A549 (cell line): ENCODE data around the gene DTD1. TPM values are rescaled to one million over a fixed set of nuclear protein-coding genes. Genes with fewer than 3 reads are reported as not detected.

Experiments used
- ATAC-seq, 2 experiments: fragments of 200-7000 bp in 1 of 2; fragments of >200 bp in 1 of 2; cut with Nextera tagmentation in 1 of 2; cut with Tn5 transposase in 1 of 2; 3 replicates each; pipeline versions ENCODE4 v1.8.0 to v1.9.1; 2018 to 2020; ENCODE audit warnings: mild to moderate bottlenecking in 1 of 2, moderate library complexity in 1 of 2
- CTCF ChIA-PET: fragments of 300-600 bp; sonication (Branson Sonifier 250); formaldehyde crosslinking; extraction: SDS; loops from one replicate; lab custom pipeline; 2021; ENCODE audit warnings: antibody characterized with exemption, inconsistent platforms; lab: Yijun Ruan, JAX
- POLR2A ChIA-PET: fragments of 350-600 bp; formaldehyde crosslinking; extraction: SDS; loops from one replicate; lab custom pipeline; 2021; ENCODE audit warnings: antibody characterized with exemption, inconsistent platforms; lab: Yijun Ruan, JAX
- DNase-seq, 2 experiments: peaks; one replicate each; pipeline versions ENCODE4 v3.0.0 to v3.0.0-alpha.2; 2011 to 2016; ENCODE audit warnings: low read depth in 1 of 2, low spot score in 1 of 2
- FAIRE-seq: peaks from 2 replicates; lab custom pipeline; 2011; peaks lifted over from hg19 to GRCh38; lab: Jason Lieb, UNC
- H3K27ac ChIP-seq, 2 experiments: fragments of >200 bp; sonication (Bioruptor Twin); formaldehyde crosslinking; 3 replicates each; pipeline ENCODE4 v1.5.1; 2016 to 2017
- H3K4me1 ChIP-seq: fragments of >200 bp; sonication (Bioruptor Twin); formaldehyde crosslinking; 3 replicates; pipeline ENCODE4 v1.6.1; 2016
- H3K4me2 ChIP-seq: fragments of >200 bp; sonication (Bioruptor Twin); formaldehyde crosslinking; 3 replicates; pipeline ENCODE4 v1.6.1; 2016
- H3K4me3 ChIP-seq: fragments of >200 bp; sonication (Bioruptor Twin); formaldehyde crosslinking; 3 replicates; pipeline ENCODE4 v1.5.1; 2016
- H3K9me3 ChIP-seq: fragments of >200 bp; sonication (Bioruptor Twin); formaldehyde crosslinking; 3 replicates; pipeline ENCODE4 v1.6.1; 2016
- CBX8 ChIP-seq: fragments of 200-600 bp; sonication (generic); IDR thresholded peaks from 2 replicates; pipeline ENCODE4 v1.6.1; 2016
- CHD2 ChIP-seq: fragments of 150-350 bp; IDR thresholded peaks from 2 replicates; pipeline ENCODE4 v1.6.1; 2014; ENCODE audit warnings: low read length; ENCODE audit not compliant: partially characterized antibody
- CHD4 ChIP-seq: fragments of 200-600 bp; sonication (generic); IDR thresholded peaks from 2 replicates; pipeline ENCODE4 v1.6.1; 2016; ENCODE audit warnings: antibody characterized with exemption, mild to moderate bottlenecking, borderline replicate concordance
- CTCF ChIP-seq: fragments of >200 bp; sonication (Bioruptor Twin); formaldehyde crosslinking; IDR thresholded peaks from 3 replicates; pipeline ENCODE4 v1.5.1; 2016
- EHF ChIP-seq: fragments of 250-450 bp; sonication (Bioruptor Pico); IDR thresholded peaks from 2 replicates; pipeline ENCODE4 v1.5.0; 2020; ENCODE audit warnings: mild to moderate bottlenecking
- EP300 ChIP-seq, 2 experiments: fragments of >200 bp; sonication (Bioruptor Twin); formaldehyde crosslinking; IDR thresholded peaks; 2 replicates in 1 of 2; 3 replicates in 1 of 2; pipeline ENCODE4 v1.6.1; 2016 to 2017
- HMGXB4 ChIP-seq: fragments of 250-450 bp; sonication (Bioruptor Pico); IDR thresholded peaks from 2 replicates; pipeline ENCODE4 v1.5.0; 2021; ENCODE audit warnings: mild to moderate bottlenecking, moderate library complexity, borderline replicate concordance
- HOXA7 ChIP-seq: fragments of 250-450 bp; sonication (Bioruptor Pico); IDR thresholded peaks from 2 replicates; pipeline ENCODE4 v1.5.0; 2020; ENCODE audit warnings: mild to moderate bottlenecking, moderate library complexity
- NFE2L2 ChIP-seq: fragments of 150-350 bp; conservative IDR thresholded peaks from 2 replicates; pipeline ENCODE4 v1.6.1; 2014; ENCODE audit warnings: low read length
- PHF8 ChIP-seq: fragments of 200-600 bp; sonication (generic); IDR thresholded peaks from 2 replicates; pipeline ENCODE4 v1.6.1; 2016; ENCODE audit warnings: low read depth, mild to moderate bottlenecking, antibody characterized with exemption, moderate library complexity, borderline replicate concordance
- REST ChIP-seq: fragments of 200-600 bp; sonication (generic); IDR thresholded peaks from 2 replicates; pipeline ENCODE4 v1.6.1; 2016; ENCODE audit warnings: antibody characterized with exemption, mild to moderate bottlenecking, moderate library complexity
- RNF2 ChIP-seq: fragments of 200-600 bp; sonication (generic); IDR thresholded peaks from 2 replicates; pipeline ENCODE4 v1.6.1; 2016; ENCODE audit warnings: low read depth, mild to moderate bottlenecking, antibody characterized with exemption, moderate library complexity, borderline replicate concordance
- USF2 ChIP-seq: fragments of 450-650 bp; IDR thresholded peaks from 2 replicates; pipeline ENCODE4 v1.6.1; 2014; ENCODE audit warnings: antibody characterized with exemption
- ZFP36 ChIP-seq: fragments of 450-650 bp; IDR thresholded peaks from 2 replicates; pipeline ENCODE4 v1.6.1; 2014; ENCODE audit warnings: borderline replicate concordance; ENCODE audit not compliant: partially characterized antibody
- WGBS: methylation state at CpG from one replicate; pipeline ENCODE4 v1.1.6; 2017; ENCODE audit errors: missing lambda C conversion rate; 5-methylcytosine and 5-hydroxymethylcytosine counted together
- polyA plus RNA-seq, 4 experiments: library from polyadenylated mRNA; depleted of rRNA in 3 of 4; stranded (reverse); fragments of >200 nt; fragmentation: RNase III in 1 of 4; extraction: RNeasy Plus Mini Kit Qiagen cat#74134 plus additional on column Dnase treatment in 1 of 4; gene quantifications; 2 replicates in 3 of 4; 3 replicates in 1 of 4; pipeline ENCODE4 v1.2.3, GENCODE V29; 2011 to 2017
- TF ChIP-seq, protein P1 (sequence below): IDR thresholded peaks from 2 replicates; pipeline ENCODE4 v1.6.1; 2012; ENCODE audit warnings: low read depth, borderline replicate concordance
- TF ChIP-seq, protein P2 (sequence below): fragments of >200 bp; sonication (Bioruptor Twin); formaldehyde crosslinking; IDR thresholded peaks from 2 replicates; pipeline ENCODE4 v1.6.1; 2016
- TF ChIP-seq, protein P3 (sequence below): fragments of 150-350 bp; IDR thresholded peaks from 2 replicates; pipeline ENCODE4 v1.6.1; 2014; ENCODE audit warnings: low read depth, mild to moderate bottlenecking, low read length

Gene DTD1
- polyA plus RNA-seq, 2 of the 4 experiments (the other 2 are of a cell fraction): 72.8 to 99.3 TPM

DNA sequence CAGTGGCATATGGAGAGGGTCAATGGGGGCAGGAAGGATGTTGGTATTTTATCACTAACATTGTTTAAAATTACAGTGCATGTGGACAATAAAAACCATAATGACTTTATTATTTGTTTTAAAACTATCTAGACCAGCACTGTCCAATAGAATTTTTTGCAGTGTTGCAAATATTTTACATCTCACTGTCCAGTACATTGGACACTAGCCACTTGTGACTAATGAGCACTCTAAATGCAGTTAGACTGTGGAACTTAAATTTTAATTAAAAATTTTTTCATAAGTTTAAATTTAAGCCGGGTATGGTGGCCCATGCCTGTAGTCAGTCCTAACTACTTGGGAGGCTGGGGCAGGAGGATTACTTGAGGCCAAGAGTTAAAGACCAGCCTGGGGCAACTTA, 101.7 kb downstream of the DTD1 start:
- ChIA-PET POLR2A (no interaction called here), CTCF (no interaction called here)
- Histone ChIP-seq H3K4me2 (no peak overlapping the region), H3K9me3 (no peaks in the 10 kb centered on the region), H3K4me3 (no peak overlapping the region), H3K27ac (no peak overlapping the region), H3K4me1 (peaks cover 31% of the 10 kb centered on the region)
- FAIRE-seq (no peak), ATAC-seq (no peak), DNase-seq (no peak)
- no peak for TF ChIP-seq USF2
- TF ChIP-seq HOXA7 (CRISPR knock-in tag): no peak
- no peak for TF ChIP-seq REST
- TF ChIP-seq PHF8: no peak
- no peak for TF ChIP-seq CHD4
- TF ChIP-seq CBX8: no peak
- no peak for TF ChIP-seq ZFP36
- 71% methylated on average over 1 of the region's 1 CpG for WGBS

DNA sequence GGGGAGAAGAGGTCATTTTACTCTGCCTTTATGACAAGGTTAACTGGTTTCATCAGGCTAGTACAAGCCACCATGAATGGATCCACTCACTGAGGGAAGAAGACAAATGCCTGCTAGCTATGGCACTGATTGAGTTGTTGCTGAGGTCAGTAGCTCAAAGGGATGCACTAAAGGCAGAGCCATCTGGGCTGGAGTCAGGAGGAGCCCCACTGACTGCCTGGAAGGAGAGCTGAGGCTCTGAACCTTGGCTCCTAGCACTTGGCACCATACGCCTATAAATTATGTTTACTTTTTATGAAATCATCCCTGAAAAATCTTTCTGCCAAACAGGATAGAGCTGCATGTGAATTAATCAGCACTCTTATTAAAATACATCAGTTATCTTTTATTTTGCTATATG, 104.6 kb downstream of the DTD1 start:
- 6% methylated on average over 1 of the region's 1 CpG for WGBS
- H3K4me2 ChIP-seq: peak overlapping the region; percentile 44
- no peak for FAIRE-seq
- peaks cover 15% of the 10 kb centered on the region for H3K4me1 ChIP-seq
- TF ChIP-seq, protein P1, sequence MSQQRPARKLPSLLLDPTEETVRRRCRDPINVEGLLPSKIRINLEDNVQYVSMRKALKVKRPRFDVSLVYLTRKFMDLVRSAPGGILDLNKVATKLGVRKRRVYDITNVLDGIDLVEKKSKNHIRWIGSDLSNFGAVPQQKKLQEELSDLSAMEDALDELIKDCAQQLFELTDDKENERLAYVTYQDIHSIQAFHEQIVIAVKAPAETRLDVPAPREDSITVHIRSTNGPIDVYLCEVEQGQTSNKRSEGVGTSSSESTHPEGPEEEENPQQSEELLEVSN: no peak
- TF ChIP-seq USF2 (no peak), NFE2L2 (no peak), EHF (CRISPR knock-in tag) (no peak), ZFP36 (no peak), RNF2 (no peak), EP300 (IDR thresholded peaks at IDR 0.05) (no peak)
- TF ChIP-seq, protein P2, sequence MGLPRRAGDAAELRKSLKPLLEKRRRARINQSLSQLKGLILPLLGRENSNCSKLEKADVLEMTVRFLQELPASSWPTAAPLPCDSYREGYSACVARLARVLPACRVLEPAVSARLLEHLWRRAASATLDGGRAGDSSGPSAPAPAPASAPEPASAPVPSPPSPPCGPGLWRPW: no peak
- peak in 1 of 2 experiments; percentile 23 for DNase-seq
- H3K27ac ChIP-seq: no peak overlapping the region
- no peak overlapping the region for H3K4me3 ChIP-seq
- ATAC-seq: peak; percentile 43 to 79; a peak in 4 of 6 replicates
- no peaks in the 10 kb centered on the region for H3K9me3 ChIP-seq
- CTCF ChIA-PET: no interaction called here
- POLR2A ChIA-PET: no interaction called here

GRCh38 chr20:18694071-18694470, 106.2 kb downstream of the DTD1 start:
- DNase-seq (no peak), ATAC-seq (no peak), FAIRE-seq (no peak)
- TF ChIP-seq CHD2 (no peak), HMGXB4 (CRISPR knock-in tag) (no peak), CTCF (no peak)
- TF ChIP-seq, protein P3, sequence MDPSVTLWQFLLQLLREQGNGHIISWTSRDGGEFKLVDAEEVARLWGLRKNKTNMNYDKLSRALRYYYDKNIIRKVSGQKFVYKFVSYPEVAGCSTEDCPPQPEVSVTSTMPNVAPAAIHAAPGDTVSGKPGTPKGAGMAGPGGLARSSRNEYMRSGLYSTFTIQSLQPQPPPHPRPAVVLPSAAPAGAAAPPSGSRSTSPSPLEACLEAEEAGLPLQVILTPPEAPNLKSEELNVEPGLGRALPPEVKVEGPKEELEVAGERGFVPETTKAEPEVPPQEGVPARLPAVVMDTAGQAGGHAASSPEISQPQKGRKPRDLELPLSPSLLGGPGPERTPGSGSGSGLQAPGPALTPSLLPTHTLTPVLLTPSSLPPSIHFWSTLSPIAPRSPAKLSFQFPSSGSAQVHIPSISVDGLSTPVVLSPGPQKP: no peak
- Histone ChIP-seq H3K4me1 (peaks cover 15% of the 10 kb centered on the region), H3K27ac (no peak overlapping the region), H3K9me3 (no peaks in the 10 kb centered on the region), H3K4me3 (no peak overlapping the region), H3K4me2 (no peak overlapping the region)
- 90% methylated on average over 6 of the region's 6 CpGs for WGBS
- ChIA-PET POLR2A (no interaction called here), CTCF (no interaction called here)
